Activated CD4-positive, alpha-beta T cell treated with anti-CD3 and anti-CD28 coated beads, Interleukin-10, Interleukin-2, amounts not matched to agents 100 ng/mL and 50 ng/mL, durations not matched to agents 16 hours and 8 hours (primary cell): Measurements from ENCODE around the gene HES3.

ENCODE experiments used
- DNase-seq: peaks from one replicate; pipeline ENCODE4 v3.0.0-alpha.2; 2020

Gene HES3

DNA sequence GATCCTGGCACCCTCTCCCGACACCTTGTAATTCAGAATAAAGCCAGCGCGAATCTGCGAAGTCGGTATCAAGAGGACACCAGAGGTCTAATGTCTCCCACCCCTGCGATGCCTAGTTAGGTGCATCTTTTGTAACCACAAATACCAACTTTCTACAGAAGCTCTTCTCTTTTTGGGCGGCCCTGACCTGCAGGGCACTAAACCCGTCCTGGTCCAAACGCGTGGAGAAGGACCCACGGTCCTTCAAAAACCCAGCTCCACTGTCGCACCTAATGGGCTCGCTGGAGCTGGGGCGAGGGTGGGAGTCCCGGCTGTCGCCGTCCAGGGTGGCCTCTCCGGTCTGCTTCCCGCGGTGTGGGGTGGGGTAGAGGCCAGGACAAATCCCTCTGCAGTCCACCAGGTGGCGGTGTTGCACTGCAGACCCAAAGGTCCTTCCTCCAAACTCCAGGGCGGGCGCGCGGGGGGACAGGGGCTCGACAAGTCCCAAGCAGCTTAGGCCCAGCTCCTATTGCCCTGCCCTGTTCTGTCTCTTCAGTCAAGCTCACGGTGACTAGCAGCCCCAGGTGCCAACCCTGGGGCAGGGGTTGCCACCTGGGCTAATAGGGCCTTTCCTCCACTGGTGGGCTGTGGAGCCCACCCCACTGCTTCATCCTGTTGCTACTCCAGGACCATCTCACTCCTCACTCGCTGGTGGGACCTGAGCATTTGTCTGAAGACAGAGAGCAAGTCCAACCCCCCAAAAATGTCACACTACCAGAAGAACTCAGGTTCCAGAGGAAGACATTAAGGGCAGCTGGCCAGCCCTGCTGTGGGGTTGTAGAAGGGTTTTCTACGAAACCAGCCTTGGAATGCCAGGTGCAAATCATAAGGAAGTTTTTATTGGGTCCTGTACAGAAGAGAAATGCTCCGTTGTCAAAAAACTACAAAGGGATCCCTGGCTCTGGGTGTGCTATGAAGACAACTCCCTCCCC lies 2.8 kb downstream of the HES3 start:
- peak; percentile 84 for DNase-seq

DNA sequence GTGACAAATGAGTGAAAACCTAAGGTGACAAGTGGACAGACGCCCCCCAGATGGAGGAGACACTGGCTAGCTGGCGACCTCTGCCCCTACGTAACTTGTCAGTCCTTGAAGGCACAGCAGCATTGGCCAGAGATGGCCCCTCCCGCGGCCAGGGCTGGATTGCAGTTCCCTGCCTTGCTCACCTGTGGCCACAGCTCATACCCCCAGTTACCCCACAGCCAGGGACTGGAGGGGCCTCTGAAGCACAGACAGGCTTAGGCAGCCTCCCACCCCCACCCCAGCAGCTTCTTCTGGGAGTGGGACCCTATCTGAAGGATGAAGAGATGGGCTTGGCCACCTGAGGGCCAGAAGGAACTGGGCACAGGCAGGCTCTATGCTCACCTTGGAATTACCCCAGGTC lies 3.7 kb downstream of the HES3 start:
- no peak for DNase-seq

DNA sequence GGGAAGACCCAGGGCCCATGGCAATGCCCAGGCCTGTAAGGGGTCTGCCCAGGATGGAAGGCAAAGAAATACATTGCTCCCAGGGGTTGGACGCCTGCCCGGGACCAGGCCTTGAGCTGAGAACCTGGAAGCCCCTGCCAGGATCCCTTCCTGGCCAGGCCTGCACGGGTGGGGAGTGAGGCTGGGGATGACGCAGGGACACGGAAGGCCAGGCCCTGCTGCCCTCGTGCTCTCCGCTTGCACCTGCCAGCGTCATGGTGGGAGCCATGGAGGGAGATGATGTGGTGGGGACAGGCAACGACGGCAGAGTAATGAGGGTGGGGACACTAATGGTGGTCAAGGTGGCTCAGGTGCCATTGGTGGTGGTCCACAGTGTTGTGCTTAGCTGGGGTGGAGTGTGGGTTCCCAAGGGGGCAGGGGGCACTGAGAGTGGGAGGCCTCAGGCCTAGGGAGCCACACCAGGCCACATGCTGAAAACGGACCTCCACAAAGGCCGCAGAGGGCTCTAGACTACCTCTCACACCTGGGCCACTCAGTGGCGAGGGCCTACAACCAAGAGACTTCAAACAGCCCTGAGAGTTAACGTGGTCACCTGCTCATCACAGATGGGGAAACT lies 4.3 kb downstream of the HES3 start:
- DNase-seq, result no peak

DNA sequence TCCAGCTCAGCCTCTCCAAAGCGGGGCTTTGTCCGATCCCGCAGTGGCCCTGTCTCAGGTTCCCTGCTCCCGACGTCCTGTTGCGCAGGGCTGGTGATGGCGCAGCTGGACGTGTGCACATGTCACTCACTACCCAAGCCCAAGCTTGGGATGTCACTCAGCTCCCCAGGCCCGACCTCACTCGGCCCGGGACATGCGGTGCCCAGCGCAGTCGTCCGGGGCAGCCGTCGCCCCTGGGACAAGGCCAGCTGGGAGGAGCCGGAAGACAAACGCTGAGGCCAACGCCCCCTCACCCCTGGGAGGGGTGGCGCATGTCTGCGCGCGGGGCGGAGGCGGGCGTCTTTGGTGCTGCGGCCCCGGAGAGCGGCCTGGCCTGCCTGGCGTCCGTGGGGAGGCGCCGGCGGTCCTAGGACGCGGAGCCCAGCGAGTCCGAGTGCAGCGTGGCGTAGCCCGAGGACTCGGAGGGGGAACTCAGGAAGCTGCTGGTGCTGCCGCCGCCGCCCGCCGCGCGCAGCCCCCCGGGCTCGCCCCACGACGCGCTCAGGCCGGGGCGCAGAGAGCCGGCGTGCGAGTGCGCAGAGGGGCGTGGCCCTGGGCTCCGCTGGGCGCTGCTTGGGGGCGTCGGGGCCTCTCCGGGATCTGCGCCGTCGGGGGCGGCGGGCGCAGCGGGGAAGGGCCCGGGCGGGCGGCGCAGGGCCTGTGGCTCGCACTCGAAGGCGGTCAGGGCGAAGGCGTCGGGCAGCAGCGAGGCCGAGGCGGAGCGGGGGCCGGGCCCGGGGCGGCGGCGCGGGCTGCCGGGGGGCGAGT lies 5.2 kb downstream of the HES3 start:
- DNase-seq, result no peak

DNA sequence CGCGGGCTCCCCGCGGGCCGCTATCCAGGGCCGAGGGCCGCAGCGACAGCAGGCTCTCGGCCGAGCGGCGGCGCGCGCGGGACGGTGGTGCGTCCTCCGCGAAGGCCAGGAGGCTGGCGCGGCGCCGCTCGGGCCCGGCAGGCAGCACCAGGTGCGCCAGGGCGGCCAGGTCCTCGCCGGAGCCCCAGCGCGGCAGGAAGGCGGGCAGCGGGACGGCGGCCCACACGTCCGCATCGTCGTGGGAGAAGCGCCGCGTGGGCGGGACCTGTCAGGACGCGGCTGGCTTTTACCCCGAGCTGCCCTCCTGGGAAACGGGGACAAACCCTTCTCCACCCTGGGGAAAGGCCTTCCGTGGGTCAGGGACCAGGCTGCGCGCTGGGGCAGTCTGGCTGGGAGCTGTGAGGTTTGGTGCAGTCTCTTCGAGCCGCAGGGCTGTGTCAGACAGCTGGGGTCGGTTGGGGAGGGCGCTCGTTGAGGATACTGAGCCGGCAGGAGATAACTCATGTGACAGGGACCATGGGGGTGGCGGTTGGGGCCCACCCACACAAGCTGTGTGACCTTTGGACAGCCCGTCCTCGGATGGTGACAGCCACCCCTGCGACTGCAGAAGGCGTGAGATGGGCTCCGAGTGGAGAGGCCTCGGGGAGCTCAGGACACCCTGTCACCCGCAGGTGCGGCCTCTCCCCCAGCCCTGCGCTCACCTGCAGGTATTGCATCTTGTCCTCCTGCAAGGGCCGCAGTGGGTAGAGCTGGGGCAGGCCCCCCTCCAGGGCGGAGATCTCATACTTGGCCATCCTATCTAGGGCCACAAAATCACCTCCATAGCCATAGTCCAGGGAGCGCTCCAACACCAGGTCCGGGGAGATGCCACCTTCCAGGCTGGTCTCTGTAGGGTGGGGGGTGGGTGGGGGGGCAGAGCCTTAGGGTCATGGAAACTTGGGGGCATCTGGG lies 6.0 kb downstream of the HES3 start:
- DNase-seq, result no peak

DNA sequence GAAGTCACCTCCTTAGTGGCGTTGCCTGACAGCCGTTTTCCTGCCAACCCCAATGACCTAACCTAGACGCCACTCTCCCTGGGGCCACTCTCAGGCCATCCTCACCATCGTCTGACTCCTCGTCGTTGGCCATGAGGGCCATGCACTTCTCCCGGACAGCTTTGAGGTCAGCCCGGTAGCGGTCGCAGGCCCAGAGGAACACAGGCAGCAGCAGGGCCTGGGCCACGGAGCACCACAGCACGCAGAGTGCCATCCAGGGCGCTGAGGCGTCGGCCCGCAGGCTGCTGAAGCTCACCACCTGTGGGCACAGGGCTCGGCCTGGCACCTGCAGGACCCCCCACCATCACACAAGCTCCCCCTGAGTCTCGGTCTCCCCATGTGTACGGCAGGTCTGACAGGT lies 7.3 kb downstream of the HES3 start:
- DNase-seq, result no peak

DNA sequence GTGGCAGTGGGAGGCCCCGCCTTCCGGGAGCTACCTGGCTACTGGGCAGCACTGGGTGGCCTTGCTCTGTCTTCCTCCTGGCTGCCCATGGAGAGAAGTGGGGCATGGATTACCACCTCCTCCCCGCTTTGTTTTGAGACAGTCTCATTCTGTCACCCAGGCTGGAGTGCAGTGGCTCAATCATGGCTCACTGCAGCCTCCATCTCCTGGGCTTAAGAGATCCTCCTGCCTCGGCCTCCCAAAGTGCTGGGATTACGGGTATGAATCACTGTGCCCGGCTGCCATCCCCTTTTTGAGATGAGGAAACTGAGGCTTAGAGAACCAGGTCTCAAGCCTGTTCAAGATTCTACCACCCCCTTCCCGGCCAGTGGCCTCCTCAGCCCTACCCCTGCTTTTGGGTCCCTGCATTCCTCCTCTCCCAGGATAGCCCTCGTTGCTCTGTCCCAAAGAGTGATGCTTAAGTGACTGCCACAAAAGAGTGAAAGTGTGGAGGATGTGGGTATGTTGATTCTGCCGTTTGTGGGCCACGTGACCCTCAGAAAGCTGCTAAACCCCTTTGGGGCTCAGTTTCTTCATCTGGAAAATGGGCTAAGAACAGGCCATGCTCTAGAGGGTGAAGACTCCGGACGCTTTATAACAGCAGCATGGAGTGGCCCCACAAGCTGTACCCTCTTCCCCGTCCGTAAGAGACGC lies 7.8 kb downstream of the HES3 start:
- no peak for DNase-seq

DNA sequence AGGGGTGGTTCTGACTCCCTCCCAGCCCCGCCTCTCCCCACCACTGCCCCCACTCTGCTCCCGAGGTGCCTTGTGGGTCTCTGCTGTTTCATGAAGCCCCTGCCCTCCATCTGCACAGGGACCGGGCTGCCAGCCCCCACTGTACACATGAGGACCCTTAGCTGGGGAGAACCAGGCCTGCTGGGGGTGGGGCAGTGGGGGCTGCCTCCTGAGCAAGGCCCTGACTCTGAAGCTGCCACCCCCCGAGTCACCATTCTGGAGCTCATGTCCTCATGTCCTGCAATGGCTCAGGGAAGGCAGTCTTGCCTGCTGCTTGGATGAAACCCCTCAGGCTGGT lies 8.4 kb downstream of the HES3 start:
- no peak for DNase-seq

DNA sequence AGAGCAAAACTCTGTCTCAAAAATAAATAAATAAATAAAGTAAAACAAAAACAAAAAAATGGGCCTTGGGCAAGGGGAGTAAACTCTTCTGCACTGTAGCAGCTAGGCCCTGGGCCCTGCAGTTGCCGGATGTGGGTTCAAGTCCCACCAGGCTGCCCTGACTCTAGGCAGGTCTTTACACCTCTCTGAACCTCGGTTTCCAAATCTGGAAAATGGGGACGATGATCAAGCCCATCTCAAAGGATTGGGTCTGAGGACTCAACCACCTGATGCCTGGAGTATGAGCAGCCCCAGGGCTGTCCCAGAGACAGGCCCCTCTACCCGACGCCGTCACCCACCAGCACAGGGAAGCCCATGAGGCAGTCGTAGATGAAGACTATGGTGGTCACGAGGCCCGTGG lies 9.4 kb downstream of the HES3 start:
- no peak for DNase-seq

DNA sequence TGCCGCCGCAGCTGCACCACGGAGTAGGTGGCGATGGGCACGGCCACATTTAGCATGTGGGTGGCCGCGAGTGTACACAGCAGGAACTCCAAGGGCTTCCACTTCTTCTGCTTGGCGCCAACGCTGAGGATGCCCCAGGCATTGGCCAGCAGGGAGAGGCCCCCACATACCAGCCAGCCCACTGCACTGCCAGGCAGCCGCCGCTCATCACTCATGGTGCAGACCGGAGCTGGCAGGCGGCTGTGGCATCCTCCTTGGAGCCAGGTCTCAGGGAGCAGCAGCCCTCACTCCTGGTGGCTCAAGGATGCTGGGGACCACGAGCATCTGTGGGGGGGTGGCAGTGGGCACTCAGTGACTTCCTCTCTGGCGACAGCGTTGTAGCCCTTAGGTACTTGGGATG lies 10.7 kb downstream of the HES3 start:
- no peak for DNase-seq

DNA sequence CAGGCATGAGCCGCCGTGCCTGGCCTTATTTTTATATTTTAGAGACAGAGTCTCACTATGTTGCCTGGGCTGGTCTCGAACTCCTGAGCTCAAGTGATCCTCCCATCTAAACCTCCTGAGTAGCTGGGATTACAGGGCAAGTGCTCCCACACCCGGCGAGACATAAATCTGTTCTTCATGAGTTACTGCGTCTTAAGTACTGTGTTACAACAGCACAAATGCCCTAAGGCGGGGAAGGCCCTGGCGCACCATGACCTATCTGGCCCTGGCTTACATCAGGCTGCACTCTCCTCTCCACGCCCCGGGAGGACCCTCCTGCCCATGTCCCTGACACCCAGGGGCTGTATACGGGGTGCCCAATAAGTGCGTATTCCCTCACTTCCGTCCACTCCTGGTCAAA lies 12.7 kb downstream of the HES3 start:
- DNase-seq, result no peak

DNA sequence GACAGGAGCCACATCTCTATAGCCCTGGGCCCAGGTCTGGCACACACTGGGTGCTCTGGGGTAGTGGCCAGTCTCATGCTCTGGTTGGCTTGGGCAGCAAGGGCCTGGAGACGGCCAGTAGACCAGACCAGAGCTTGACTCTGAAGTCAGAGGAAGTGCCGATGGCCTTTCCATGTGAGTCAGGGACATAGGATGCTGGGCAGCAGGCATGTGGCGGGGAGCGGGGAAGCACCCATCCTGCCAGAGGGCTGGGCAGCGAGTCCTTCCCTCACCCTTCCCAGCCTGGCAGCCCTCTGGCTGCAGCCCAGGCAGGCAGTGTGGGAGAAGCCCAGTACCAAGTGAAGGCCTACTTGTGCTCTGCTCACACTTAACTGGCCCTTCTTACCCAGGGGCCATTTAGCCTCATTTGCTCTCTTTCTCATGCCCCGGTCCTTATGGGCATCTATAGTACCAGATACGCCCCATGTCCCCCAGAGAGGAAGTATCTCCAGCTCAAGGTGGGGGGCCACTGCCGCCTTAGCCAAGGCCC lies 13.6 kb downstream of the HES3 start:
- no peak for DNase-seq

DNA sequence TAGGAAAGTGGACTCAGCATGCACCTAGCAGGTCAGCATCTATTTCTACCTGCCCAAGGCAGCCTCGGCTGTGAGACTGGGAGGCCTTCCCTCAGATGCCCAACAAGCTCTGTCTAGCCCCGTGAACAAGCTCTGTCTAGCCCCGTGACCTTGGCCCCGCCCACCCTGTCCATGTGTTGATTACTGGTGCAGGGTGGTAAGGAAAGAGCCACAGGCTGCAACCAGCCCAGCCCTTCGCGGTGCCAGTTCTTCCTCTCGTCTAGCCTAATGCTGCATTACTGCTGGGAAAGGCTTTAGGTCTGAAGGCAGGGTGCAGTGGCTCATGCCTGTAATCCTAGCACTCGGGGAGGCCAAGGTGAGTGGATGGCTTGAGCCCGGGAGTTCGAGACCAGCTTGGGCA lies 14.7 kb downstream of the HES3 start:
- DNase-seq, result no peak

DNA sequence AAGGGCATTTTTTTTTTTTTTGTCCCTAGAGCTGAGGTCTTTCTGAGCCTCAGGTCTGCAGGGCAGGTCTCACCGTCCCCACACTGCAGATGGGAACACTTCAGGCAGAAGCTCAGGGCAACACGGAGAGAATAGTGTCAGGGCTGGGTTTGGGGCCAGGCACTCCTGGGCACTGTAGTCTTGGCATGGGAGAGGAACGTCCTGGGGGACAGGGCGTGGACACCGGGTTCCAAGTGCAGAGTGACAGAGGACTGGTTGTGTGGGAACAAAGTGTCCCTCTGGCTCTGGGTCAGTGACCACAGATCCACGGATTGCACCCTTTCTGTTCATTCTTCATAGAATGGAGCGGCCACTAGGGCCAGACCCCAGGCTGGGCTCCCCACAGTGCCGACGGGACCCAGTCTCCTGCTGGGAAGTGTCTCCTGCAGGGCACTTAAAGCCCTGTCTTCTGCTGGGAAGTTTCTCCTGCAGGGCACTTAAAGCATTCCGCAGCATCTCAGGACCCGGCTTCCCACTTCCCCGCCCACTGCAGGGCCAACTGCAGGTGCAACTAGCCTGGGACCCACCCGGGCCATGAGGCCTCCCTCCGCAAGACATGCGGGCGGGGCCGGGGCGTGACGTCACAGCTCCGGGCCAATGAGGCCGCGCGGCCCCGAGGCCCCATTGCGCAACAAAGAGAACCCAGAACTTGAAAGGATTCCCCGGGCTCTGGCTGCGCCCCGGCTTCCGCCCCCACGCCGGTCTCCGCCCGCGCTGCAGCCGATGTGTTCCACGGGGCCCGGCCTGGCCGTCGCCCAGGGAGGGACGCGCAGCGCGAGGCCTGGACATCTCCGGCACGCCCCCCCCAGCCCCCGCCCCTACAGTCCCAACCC lies 15.7 kb downstream of the HES3 start:
- peak; percentile 87 for DNase-seq

DNA sequence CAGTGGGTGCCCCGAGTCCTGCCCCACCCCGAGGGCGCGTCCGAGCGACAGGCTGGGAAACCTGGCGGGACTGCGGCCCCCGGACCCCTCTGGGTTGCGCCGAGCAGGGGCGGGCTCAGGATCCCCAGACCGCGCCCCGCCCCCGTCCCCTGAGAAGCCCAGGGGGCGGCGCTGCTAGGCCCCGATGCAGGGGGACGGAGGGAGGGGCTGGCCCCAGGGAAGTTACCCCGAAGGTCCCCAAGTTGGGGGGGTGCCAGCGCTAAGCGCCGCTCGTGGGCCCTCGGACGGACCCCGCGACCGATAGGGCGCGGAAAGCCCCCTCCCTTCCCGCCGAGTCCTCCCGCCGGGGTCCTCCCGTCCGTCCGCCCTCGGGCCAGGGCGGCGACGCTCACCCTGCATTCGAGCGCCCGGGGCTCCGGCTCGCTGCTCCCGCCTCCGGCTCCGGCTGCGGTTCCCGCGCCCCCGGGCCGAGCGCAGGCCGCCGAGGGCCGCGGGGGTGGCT lies 16.5 kb downstream of the HES3 start:
- DNase-seq, result no peak

DNA sequence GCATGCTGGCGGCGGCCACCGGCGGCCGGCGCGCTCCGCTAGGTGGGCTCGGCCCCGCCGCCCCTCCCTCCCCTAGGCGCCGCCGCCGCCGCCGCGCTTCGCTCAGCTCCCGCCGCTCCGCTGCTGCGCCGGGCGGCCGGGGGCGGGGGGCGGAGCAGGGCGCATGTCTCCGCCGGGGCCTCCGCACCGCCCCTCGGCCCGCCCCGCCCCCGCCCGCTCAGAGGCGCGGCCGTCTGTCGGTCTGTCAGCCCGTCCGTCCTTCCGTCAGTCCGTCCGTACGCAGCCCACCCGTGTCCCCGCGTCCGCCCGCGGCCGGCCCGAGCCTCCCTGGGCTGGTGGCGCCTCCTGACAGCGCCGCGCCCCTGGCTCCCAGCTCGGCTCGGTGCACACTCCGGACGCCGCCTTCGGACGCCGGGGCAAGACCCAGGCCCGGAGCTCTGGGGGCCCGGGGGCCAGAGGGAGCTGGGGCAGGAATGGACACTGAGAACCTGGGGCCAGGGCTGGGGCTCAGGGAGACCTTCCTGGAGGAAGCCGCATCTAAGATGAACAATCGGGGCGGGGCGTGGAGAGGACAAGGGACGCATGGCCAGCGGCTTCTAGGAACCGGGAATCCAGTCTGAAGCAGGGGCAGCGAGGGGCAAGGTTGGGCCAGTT lies 17.1 kb downstream of the HES3 start, which contains the start of gene GPR153:
GPR153 (minus strand) TSS at position 138 of the 654 bp plus-strand sequence. CDS start 6,193 bp downstream, outside the sequence.
- peak; percentile 52 for DNase-seq

DNA sequence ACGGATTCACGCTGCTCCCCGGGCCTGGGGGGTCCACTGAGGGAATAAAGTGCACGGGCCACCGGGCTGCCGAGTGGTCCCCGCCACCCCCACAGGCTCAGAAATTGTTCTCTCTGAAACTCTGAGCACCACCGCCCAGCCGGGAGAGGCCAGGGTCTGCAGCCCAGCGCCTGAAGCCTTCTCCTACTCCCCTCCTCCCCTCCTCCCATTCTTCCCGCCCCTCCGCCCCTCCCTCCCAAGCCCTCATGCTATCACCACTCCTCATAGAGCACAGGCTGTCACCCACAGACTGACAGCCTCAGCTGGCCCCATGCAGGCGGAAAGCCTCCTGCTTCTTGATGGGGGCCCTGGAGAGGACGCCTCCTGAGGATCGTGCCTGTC lies 17.6 kb downstream of the HES3 start:
- no peak for DNase-seq

DNA sequence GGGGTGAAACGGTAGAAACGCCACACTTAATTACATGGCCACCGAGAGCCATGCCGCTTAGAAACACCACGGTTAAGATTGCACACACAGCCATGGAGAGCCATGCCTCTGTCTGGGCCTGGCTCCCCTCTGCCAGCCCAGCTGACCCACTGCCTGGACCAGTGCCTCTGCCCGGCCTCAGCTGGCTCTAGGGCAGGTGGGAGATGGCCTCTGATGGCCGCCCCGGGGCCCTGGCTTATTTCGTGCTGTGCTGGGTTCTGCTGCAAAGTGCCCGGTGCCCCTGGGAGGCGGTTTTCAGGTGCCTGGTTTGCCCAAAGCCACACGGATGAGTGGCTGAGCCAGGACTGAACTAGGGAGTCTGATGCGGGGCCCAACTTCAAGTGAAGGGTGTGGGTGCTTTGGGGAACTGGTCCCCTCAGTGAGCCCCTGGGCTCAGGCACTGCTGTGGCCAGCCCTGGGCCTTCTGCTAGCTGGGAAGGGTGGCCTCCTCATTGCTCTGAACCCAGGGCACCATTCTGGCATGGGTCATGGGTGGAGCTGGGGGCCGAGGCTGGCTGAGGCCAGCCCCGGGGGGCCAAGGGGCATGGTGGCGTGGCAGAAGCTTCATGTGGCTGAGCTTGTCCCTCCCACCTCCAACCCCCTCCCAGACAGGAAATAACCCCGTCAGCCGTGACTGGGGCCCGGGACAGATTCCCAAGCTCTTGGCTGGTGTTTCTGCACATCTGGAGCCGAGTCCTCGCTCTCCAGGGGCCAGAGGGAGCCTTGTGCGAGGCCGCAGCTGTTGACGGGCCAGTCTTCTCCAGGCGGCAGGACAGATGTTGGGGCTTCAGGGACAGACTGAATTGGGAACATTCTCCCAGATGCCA lies 18.8 kb downstream of the HES3 start:
- DNase-seq, result no peak

DNA sequence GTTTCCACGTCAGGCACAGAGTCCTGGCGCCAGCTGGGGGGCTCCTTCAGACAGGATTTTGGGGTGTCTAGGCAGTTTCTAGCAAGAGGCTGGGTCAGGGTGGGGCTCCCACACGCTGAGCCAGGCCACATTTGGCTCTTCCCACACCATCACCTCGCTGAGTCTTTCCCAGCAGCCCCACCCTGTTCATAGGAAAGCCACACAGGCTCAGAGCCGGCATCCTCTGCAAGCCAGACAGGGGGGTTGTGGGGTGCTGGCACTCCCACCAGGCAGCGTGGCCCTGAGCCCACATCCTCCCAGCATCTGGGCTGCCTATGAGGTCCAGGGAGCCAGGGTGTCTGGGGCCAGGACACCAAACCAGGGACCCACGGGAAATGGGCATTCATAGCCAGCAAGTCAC lies 19.7 kb downstream of the HES3 start:
- DNase-seq, result no peak
